H1 (cell line): ENCODE data around the gene DYRK1A. TPM values are rescaled to one million over a fixed set of nuclear protein-coding genes. Genes with fewer than 3 reads are reported as not detected.

Experiments
- CTCF ChIA-PET: fragments of 300-600 bp; sonication (Branson Sonifier 250); formaldehyde crosslinking; loops from one replicate; lab custom pipeline; 2021; ENCODE audit not compliant: partially characterized antibody; lab: Charles Lee
- POLR2A ChIA-PET: fragments of 300-600 bp; sonication (Branson Sonifier 250); formaldehyde crosslinking; loops from one replicate; lab custom pipeline; 2021; ENCODE audit warnings: inconsistent platforms; ENCODE audit not compliant: partially characterized antibody; lab: Charles Lee
- DNase-seq, 2 experiments: peaks; one replicate each; pipeline versions ENCODE4 v3.0.0 to v3.0.0-alpha.2; 2010 to 2022; ENCODE audit warnings: low spot score in 2 of 2, low read depth in 1 of 2, mixed read lengths in 1 of 2
- FAIRE-seq: peaks from 2 replicates; lab custom pipeline; 2011; peaks lifted over from hg19 to GRCh38; lab: Jason Lieb, UNC
- H2AFZ ChIP-seq: 2 replicates; pipeline ENCODE4 v1.8.1; 2012; ENCODE audit warnings: low read length, inconsistent platforms
- H2AK5ac ChIP-seq: 2 replicates; pipeline ENCODE4 v1.6.1; 2013; ENCODE audit warnings: low read depth, low read length
- H2BK120ac ChIP-seq: replicated peaks from 2 replicates; pipeline ENCODE3; 2013; ENCODE audit warnings: low read depth, low read length, inconsistent platforms
- H2BK12ac ChIP-seq: 2 replicates; pipeline ENCODE4 v1.6.1; 2013; ENCODE audit warnings: low read depth, low read length
- H2BK15ac ChIP-seq: 2 replicates; pipeline ENCODE4 v1.6.1; 2013; ENCODE audit warnings: low read length
- H2BK20ac ChIP-seq: 2 replicates; pipeline ENCODE4 v1.6.1; 2013; ENCODE audit warnings: low read length
- H2BK5ac ChIP-seq: 2 replicates; pipeline ENCODE4 v1.6.1; 2013; ENCODE audit warnings: low read depth, low read length
- H3K14ac ChIP-seq: 2 replicates; pipeline ENCODE4 v1.6.1; 2013; ENCODE audit warnings: inconsistent platforms; ENCODE audit not compliant: insufficient read length
- H3K18ac ChIP-seq: 2 replicates; pipeline ENCODE4 v1.6.1; 2013; ENCODE audit warnings: low read length; ENCODE audit errors: extremely low read depth
- H3K23ac ChIP-seq: 2 replicates; pipeline ENCODE4 v1.6.1; 2013; ENCODE audit warnings: inconsistent platforms; ENCODE audit not compliant: insufficient read length
- H3K23me2 ChIP-seq: 2 replicates; pipeline ENCODE4 v1.6.1; 2013; ENCODE audit warnings: low read depth, low read length
- H3K27ac ChIP-seq: 2 replicates; pipeline ENCODE4 v1.6.1; 2011; ENCODE audit warnings: low read depth, low read length, inconsistent platforms
- H3K27me3 ChIP-seq, 4 experiments: replicated peaks in 1 of 4; 1 replicate in 1 of 4; 2 replicates in 3 of 4; pipeline versions ENCODE4 v1.6.1 to v1.8.1; 2011 to 2013; ENCODE audit warnings: low read length in 3 of 4, mild to moderate bottlenecking in 3 of 4, inconsistent platforms in 2 of 4, mixed read lengths in 2 of 4, moderate library complexity in 1 of 4; ENCODE audit not compliant: control insufficient read depth in 3 of 4, insufficient read depth in 3 of 4; ENCODE audit errors: extremely low read depth in 1 of 4
- H3K36me3 ChIP-seq, 4 experiments: 2 replicates each; pipeline versions ENCODE4 v1.6.1 to v1.8.1; 2011 to 2013; ENCODE audit warnings: mild to moderate bottlenecking in 4 of 4, low read length in 3 of 4, moderate library complexity in 2 of 4, control low read depth in 1 of 4, inconsistent platforms in 1 of 4; ENCODE audit not compliant: insufficient read depth in 4 of 4, control insufficient read depth in 2 of 4
- H3K4ac ChIP-seq: replicated peaks from 2 replicates; pipeline ENCODE3; 2013; ENCODE audit warnings: low read length, low read depth, mixed read lengths, inconsistent platforms; ENCODE audit not compliant: insufficient read length
- H3K4me1 ChIP-seq, 4 experiments: replicated peaks in 1 of 4; 1 replicate in 1 of 4; 2 replicates in 3 of 4; pipeline versions ENCODE4 v1.6.1 to v1.8.1; 2011 to 2013; ENCODE audit warnings: low read length in 3 of 4, inconsistent platforms in 2 of 4, mixed read lengths in 1 of 4; ENCODE audit not compliant: insufficient read depth in 4 of 4, control insufficient read depth in 3 of 4
- H3K4me2 ChIP-seq, 2 experiments: 2 replicates each; pipeline versions ENCODE4 v1.6.1 to v1.8.1; 2011 to 2013; ENCODE audit warnings: low read depth in 2 of 2, low read length in 2 of 2, control low read depth in 1 of 2, inconsistent platforms in 1 of 2, mild to moderate bottlenecking in 1 of 2; ENCODE audit not compliant: insufficient read depth in 1 of 2
- H3K4me3 ChIP-seq, 4 experiments: fragments of 200-600, 300-600 bp in 1 of 4; sonication (generic), shearing (Covaris generic), sonication (Bioruptor Twin) in 1 of 4; 2 replicates each; pipeline versions ENCODE4 v1.5.1 to v1.8.1; 2011 to 2016; ENCODE audit warnings: low read length in 4 of 4, low read depth in 3 of 4, control low read depth in 2 of 4, inconsistent platforms in 2 of 4, mild to moderate bottlenecking in 2 of 4, mixed read lengths in 1 of 4, moderate library complexity in 1 of 4; ENCODE audit not compliant: insufficient read depth in 2 of 4; ENCODE audit errors: extremely low read depth in 1 of 4
- H3K56ac ChIP-seq: replicated peaks from 2 replicates; pipeline ENCODE3; 2013; ENCODE audit warnings: low read depth, mild to moderate bottlenecking, mixed read lengths, low read length, inconsistent platforms; ENCODE audit not compliant: insufficient read length
- H3K79me1 ChIP-seq: 2 replicates; pipeline ENCODE4 v1.6.1; 2013; ENCODE audit warnings: low read depth, low read length, control low read depth
- H3K79me2 ChIP-seq, 2 experiments: 2 replicates each; pipeline versions ENCODE4 v1.6.1 to v1.8.1; 2012 to 2013; ENCODE audit warnings: low read length in 2 of 2, mild to moderate bottlenecking in 2 of 2, inconsistent platforms in 1 of 2; ENCODE audit not compliant: insufficient read depth in 2 of 2, control insufficient read depth in 1 of 2
- H3K9ac ChIP-seq, 4 experiments: replicated peaks in 1 of 4; 1 replicate in 1 of 4; 2 replicates in 3 of 4; pipeline versions ENCODE4 v1.6.1 to v1.8.1; 2011 to 2013; ENCODE audit warnings: low read depth in 3 of 4, low read length in 3 of 4, control low read depth in 2 of 4, mild to moderate bottlenecking in 2 of 4, moderate library complexity in 2 of 4, inconsistent platforms in 1 of 4; ENCODE audit errors: extremely low read depth in 1 of 4
- H3K9me3 ChIP-seq, 2 experiments: 2 replicates each; pipeline versions ENCODE4 v1.6.1 to v1.8.1; 2012 to 2013; ENCODE audit warnings: mild to moderate bottlenecking in 2 of 2, moderate library complexity in 2 of 2, control low read depth in 1 of 2, inconsistent platforms in 1 of 2, low read depth in 1 of 2, low read length in 1 of 2, mixed read lengths in 1 of 2; ENCODE audit not compliant: insufficient read depth in 2 of 2
- H4K20me1 ChIP-seq, 2 experiments: replicated peaks in 1 of 2; 2 replicates each; pipeline versions ENCODE3 to v1.8.1; 2011 to 2013; ENCODE audit warnings: inconsistent platforms in 2 of 2, low read length in 2 of 2, mild to moderate bottlenecking in 1 of 2; ENCODE audit not compliant: insufficient read depth in 2 of 2, control insufficient read depth in 1 of 2
- H4K5ac ChIP-seq: 2 replicates; pipeline ENCODE4 v1.6.1; 2013; ENCODE audit warnings: low read length, low read depth, mixed read lengths, inconsistent platforms; ENCODE audit not compliant: insufficient read length
- H4K8ac ChIP-seq: 2 replicates; pipeline ENCODE4 v1.8.0; 2013; ENCODE audit warnings: mild to moderate bottlenecking, moderate library complexity, low read length, inconsistent platforms; ENCODE audit not compliant: insufficient read depth; ENCODE audit errors: extremely low read depth
- H4K91ac ChIP-seq: replicated peaks from 2 replicates; pipeline ENCODE3; 2013; ENCODE audit warnings: low read length, mixed read lengths, inconsistent platforms; ENCODE audit not compliant: insufficient read length
- BCL11A ChIP-seq, 2 experiments: IDR thresholded peaks; one replicate each; pipeline ENCODE4 v1.6.1; 2011; ENCODE audit warnings: low read depth in 2 of 2, low read length in 2 of 2, mild to moderate bottlenecking in 2 of 2
- KDM5A ChIP-seq: fragments of 200-600 bp; IDR thresholded peaks from 2 replicates; pipeline ENCODE4 v1.7.1; 2012; ENCODE audit warnings: mild to moderate bottlenecking, low read length, inconsistent platforms, mixed read lengths
- RAD21 ChIP-seq, 2 experiments: IDR thresholded peaks in 1 of 2; conservative IDR thresholded peaks in 1 of 2; 2 replicates each; pipeline ENCODE4 v1.6.1; 2011; ENCODE audit warnings: low read depth in 2 of 2, low read length in 2 of 2, improper control_type of control experiment in 1 of 2, inconsistent platforms in 1 of 2, mild to moderate bottlenecking in 1 of 2, moderate library complexity in 1 of 2
- SP2 ChIP-seq: IDR thresholded peaks from 2 replicates; pipeline ENCODE4 v1.6.1; 2012; ENCODE audit warnings: mild to moderate bottlenecking, low read length, inconsistent platforms
- TBP ChIP-seq: IDR thresholded peaks from 2 replicates; pipeline ENCODE4 v1.6.1; 2011; ENCODE audit warnings: low read depth, low read length, improper control_type of control experiment
- WGBS, 2 experiments: shearing (Covaris generic) in 1 of 2; methylation state at CpG; one replicate each; pipeline versions ENCODE4 v1.1.6 to v1.1.7; 2013 to 2015; ENCODE audit warnings: low lambda C conversion rate in 2 of 2, mixed read lengths in 2 of 2, inconsistent platforms in 1 of 2, low coverage in 1 of 2, missing lambda C conversion rate in 1 of 2; ENCODE audit not compliant: insufficient replicate concordance in 2 of 2, insufficient coverage in 1 of 2, insufficient read length in 1 of 2; ENCODE audit errors: extremely low coverage in 1 of 2, missing lambda C conversion rate in 1 of 2; 5-methylcytosine and 5-hydroxymethylcytosine counted together
- polyA plus RNA-seq, 7 experiments: library from polyadenylated mRNA; depleted of rRNA in 3 of 7; stranded (reverse) in 5 of 7; unstranded in 2 of 7; fragments of >200 nt in 5 of 7; fragments of 200-250 nt in 2 of 7; gene quantifications; 1 replicate in 5 of 7; 2 replicates in 1 of 7; 4 replicates in 1 of 7; pipeline versions ENCODE4 v1.2.1 to v1.2.3, GENCODE V29; 2011 to 2013; ENCODE audit warnings: missing spikeins in 2 of 7, mixed read lengths in 2 of 7
- total RNA-seq: library from RNA; stranded (reverse); fragmentation: NEBNext Ultra II Directional; extraction: Animal tissue kit (Norgen Biotek cat#: 25700); gene quantifications from 2 replicates; pipeline ENCODE4 v1.2.1, GENCODE V29; 2021
- TF ChIP-seq, protein P1 (sequence below), 3 experiments: IDR thresholded peaks; 1 replicate in 2 of 3; 2 replicates in 1 of 3; pipeline versions ENCODE4 v1.5.1 to v1.6.1; 2011; ENCODE audit warnings: low read length in 3 of 3, mild to moderate bottlenecking in 3 of 3, inconsistent platforms in 2 of 3, low read depth in 1 of 3, moderate library complexity in 1 of 3; ENCODE audit not compliant: insufficient read depth in 1 of 3; ENCODE audit errors: control extremely low read depth in 1 of 3

DYRK1A gene
- total and polyA plus RNA-seq, 2 of the 8 experiments (the other 6 are each of a cell fraction or from before 2014, with no cell fraction given) = 61.1 to 62.2 TPM

DNA sequence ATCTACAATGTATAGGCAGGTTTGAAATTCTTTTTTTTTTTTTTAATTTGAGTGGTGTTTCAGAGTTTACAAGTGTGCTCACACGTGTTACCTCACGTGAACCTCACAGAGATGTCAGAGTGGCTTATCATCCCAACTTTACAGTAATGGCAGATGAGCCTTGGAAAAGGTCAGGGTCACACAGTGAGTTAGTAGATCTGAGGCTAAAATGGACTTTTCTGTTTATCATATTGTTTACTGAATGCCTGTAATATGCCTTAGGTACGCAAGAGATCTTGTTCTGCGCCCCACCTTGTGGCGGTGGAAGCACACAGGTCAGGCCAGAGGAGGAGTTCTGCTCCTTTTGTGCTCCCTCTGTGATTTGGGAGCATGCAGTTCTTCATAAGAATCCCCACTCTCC is 80.0 kb downstream of the DYRK1A start:
- Histone ChIP-seq H3K56ac (no peak overlapping the region), H3K79me1 (peaks cover 2% of the 10 kb centered on the region; the same call in 1 of the 2 replicates), H3K79me2 (peaks cover 26 to 99% of the 10 kb centered on the region in 2 experiments), H3K27me3 (no peaks in the 10 kb centered on the region), H2BK5ac (no peak overlapping the region)
- POLR2A ChIA-PET = interaction anchor here (1.1 to 3.6 kb wide), 2 partner anchors 9 to 78 kb away, joined by 3 to 9 read pairs; no protein-coding TSS in a partner anchor
- peak; percentile 39 to 49 for TF ChIP-seq RAD21 (IDR thresholded peaks at IDR 0.05 in 1 of 2, conservative IDR thresholded peaks at IDR 0.05 in 1 of 2; ENCODE audit: low read depth in 2 of 2, low read length in 2 of 2)
- TF ChIP-seq SP2 = no peak
- TF ChIP-seq, protein P1, sequence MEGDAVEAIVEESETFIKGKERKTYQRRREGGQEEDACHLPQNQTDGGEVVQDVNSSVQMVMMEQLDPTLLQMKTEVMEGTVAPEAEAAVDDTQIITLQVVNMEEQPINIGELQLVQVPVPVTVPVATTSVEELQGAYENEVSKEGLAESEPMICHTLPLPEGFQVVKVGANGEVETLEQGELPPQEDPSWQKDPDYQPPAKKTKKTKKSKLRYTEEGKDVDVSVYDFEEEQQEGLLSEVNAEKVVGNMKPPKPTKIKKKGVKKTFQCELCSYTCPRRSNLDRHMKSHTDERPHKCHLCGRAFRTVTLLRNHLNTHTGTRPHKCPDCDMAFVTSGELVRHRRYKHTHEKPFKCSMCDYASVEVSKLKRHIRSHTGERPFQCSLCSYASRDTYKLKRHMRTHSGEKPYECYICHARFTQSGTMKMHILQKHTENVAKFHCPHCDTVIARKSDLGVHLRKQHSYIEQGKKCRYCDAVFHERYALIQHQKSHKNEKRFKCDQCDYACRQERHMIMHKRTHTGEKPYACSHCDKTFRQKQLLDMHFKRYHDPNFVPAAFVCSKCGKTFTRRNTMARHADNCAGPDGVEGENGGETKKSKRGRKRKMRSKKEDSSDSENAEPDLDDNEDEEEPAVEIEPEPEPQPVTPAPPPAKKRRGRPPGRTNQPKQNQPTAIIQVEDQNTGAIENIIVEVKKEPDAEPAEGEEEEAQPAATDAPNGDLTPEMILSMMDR (IDR thresholded peaks at IDR 0.05; ENCODE audit: control extremely low read depth in 1 of 3, insufficient read depth in 1 of 3, low read depth in 1 of 3, low read length in 3 of 3) = peak; percentile 12 to 58 (median 55); a peak in 2 of 4 replicates
- TF ChIP-seq BCL11A (IDR thresholded peaks at IDR 0.05; ENCODE audit: low read depth in 2 of 2, low read length in 2 of 2) = no peak
- TF ChIP-seq TBP = no peak
- TF ChIP-seq KDM5A = no peak
- TF ChIP-seq, all 59 proteins: peak for 2
- DNase-seq = no peak
- WGBS, 2 experiments = 76% methylated on average over 5 of the region's 5 CpGs; no CpG with 5 or more reads in 1 of the 2 experiments
- Histone ChIP-seq H3K4ac (no peak overlapping the region), H4K20me1 (peaks cover 28 to 32% of the 10 kb centered on the region in 2 experiments), H2BK20ac (no peak overlapping the region), H4K8ac (no peak overlapping the region), H3K4me3 (no peak overlapping the region), H3K27ac (no peak overlapping the region), H2BK15ac (no peak overlapping the region), H3K36me3 (peaks cover 0 to 4% (median 0%) of the 10 kb centered on the region in 4 experiments; a peak in 2 of 8 replicates), H3K14ac (no peak overlapping the region), H4K5ac (no peak overlapping the region), H2BK120ac (no peak overlapping the region), H3K9me3 (no peaks in the 10 kb centered on the region), H4K91ac (no peak overlapping the region), H2AK5ac (no peak overlapping the region), H3K23ac (no peak overlapping the region), H3K4me1 (peaks cover 2 to 18% (median 7%) of the 10 kb centered on the region in 4 experiments; a peak in 6 of 7 replicates), H3K4me2 (peak overlapping the region in 1 of 2 experiments; percentile 46; a peak in 2 of 4 replicates), H2BK12ac (no peak overlapping the region), H2AFZ (no peak overlapping the region), H3K18ac (no peak overlapping the region), H3K9ac (no peak overlapping the region), H3K23me2 (no peaks in the 10 kb centered on the region)
- FAIRE-seq = no peak
- CTCF ChIA-PET = interaction anchor here (0.6 to 1.1 kb wide), 13 partner anchors 9 to 444 kb away, joined by 3 to 8 read pairs (median 3); no protein-coding TSS in a partner anchor
